Measurements from ENCODE around the gene FBXO9.

The FBXO9 gene

DNA sequence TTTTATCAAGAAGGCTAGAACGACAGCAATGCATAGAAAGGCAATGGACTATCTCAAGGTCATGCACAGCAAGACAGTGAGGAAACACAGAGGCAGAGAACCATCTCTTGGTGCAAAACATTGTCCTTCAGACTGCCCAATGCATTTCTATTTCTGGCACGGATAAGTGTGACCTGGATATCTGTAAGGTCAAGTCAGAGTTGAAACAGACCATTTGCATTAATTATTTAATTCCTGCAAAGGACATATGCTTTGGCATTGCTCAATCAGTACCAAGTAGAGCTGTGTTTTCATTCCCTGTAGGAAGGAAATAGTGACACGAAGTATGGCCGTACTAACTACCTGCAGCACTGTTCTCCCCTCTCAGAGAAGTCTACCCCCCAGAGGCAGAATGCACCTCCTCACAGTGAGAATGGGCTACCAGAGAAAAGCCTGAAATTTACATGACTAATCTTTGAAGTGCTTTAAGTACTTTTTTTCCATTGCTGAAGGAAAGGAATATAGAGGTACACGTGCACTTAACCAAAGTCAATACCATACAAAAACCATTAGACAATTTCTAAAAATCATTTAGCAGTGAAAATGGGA is 38.0 kb upstream of the FBXO9 start:
- DNase-seq (ENCODE audit: low read depth, low spot score): no peak
- H3K4me3 ChIP-seq (ENCODE audit: low read depth, low read length): no peak overlapping the region
- ChIA-PET POLR2A (no interaction called here), CTCF (no interaction called here)
- TF ChIP-seq CTCF (IDR thresholded peaks at IDR 0.05; ENCODE audit: insufficient read depth, low read length, missing control alignments): no peak

DNA sequence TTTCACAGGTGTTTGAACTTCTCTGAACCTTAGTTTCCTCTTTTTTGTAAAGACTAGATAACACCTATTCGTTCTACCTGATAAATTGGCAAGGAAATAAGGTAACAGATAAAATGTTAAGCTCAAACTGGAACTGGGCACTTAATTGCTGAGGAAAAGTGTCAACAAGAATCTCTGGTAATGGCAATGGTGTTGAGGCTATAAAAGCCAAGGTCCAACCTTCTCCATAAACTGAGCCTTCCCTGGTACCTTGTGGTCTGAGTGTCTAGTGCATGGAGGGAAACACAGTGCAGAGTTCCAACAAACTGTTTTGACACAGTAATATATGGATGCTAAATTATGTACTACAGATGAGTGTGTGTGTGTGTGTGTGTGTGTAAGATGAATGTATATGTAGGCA is 36.7 kb upstream of the FBXO9 start:
- CTCF ChIA-PET: interaction anchor here (1.6 kb wide), 1 partner anchor 32 kb away, joined by 5 read pairs; no protein-coding TSS in a partner anchor
- POLR2A ChIA-PET: no interaction called here
- no peak for TF ChIP-seq CTCF (IDR thresholded peaks at IDR 0.05; ENCODE audit: insufficient read depth, low read length, missing control alignments)
- no peak overlapping the region for H3K4me3 ChIP-seq (ENCODE audit: low read depth, low read length)
- DNase-seq (ENCODE audit: low read depth, low spot score): no peak

DNA sequence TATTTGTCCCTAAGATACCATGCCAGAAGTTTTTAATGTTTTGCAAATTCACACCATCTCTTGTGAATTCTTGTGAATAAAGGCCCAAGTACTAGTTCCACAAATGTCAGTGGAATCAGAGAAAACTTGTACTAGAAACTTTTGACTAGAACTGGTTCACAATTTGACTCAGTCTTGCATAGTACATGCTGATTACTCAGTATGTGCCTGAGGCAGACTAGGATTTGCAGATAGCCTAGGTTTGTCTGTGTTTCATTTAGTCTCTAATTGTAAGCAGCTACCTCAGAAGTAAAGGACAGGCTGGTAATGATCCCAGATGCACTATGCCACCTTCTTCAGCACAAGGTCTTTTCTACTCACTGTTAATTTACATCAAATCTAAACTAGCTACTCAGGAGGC is 35.9 kb upstream of the FBXO9 start:
- POLR2A ChIA-PET: no interaction called here
- no peak for DNase-seq (ENCODE audit: low read depth, low spot score)
- H3K4me3 ChIP-seq (ENCODE audit: low read depth, low read length): no peak overlapping the region
- CTCF ChIA-PET: interaction anchor here (1.4 to 3.7 kb wide), 3 partner anchors 29 to 34 kb away, joined by 5 to 9 read pairs (median 5); partner anchors contain the start of gene GSTA4
- TF ChIP-seq CTCF (IDR thresholded peaks at IDR 0.05; ENCODE audit: insufficient read depth, low read length, missing control alignments): no peak

DNA sequence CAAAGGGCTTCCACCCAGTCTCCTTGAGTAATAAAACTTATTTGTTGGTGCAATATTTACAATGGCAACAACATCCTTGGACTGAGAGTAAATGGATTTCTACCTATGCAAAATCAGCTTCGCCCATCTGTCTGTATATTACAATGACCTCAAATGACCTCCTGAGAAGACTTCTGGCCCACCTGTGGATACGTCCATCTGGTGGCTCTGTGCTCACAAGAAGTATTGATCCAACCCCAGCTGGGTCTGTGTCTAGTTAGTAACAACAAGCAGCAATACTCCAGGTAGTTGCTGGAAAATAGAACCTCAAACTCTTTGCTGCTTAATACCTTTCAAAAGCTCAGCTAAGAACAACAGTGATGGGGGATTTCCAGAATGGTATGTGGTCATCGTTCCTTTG is 35.4 kb upstream of the FBXO9 start:
- no peak for DNase-seq (ENCODE audit: low read depth, low spot score)
- CTCF ChIA-PET: interaction anchor here (1.0 to 3.7 kb wide), 3 partner anchors 30 to 34 kb away, joined by 5 to 9 read pairs (median 5); partner anchors contain the start of gene GSTA4
- no peak for TF ChIP-seq CTCF (IDR thresholded peaks at IDR 0.05; ENCODE audit: insufficient read depth, low read length, missing control alignments)
- no peak overlapping the region for H3K4me3 ChIP-seq (ENCODE audit: low read depth, low read length)
- POLR2A ChIA-PET: no interaction called here

GRCh38 chr6:53031281-53031680 is 33.9 kb upstream of the FBXO9 start:
- ChIA-PET CTCF (interaction anchor here (1.1 to 3.7 kb wide), 3 partner anchors 11 to 31 kb away, joined by 3 to 9 read pairs (median 6); no protein-coding TSS in a partner anchor), POLR2A (no interaction called here)
- DNase-seq (ENCODE audit: low read depth, low spot score): no peak
- H3K4me3 ChIP-seq (ENCODE audit: low read depth, low read length): no peak overlapping the region
- no peak for TF ChIP-seq CTCF (IDR thresholded peaks at IDR 0.05; ENCODE audit: insufficient read depth, low read length, missing control alignments)

- ChIA-PET POLR2A (no interaction called here), CTCF (interaction anchor here (0.7 to 3.7 kb wide), 4 partner anchors 9 to 136 kb away, joined by 3 to 9 read pairs (median 4); no protein-coding TSS in a partner anchor)
- H3K4me3 ChIP-seq (ENCODE audit: low read depth, low read length): no peak overlapping the region
- TF ChIP-seq CTCF (IDR thresholded peaks at IDR 0.05; ENCODE audit: insufficient read depth, low read length, missing control alignments): no peak
- DNase-seq (ENCODE audit: low read depth, low spot score): no peak
Measured at GRCh38 chr6:53032849-53033248, 32.4 kb upstream of the FBXO9 start.
